Skin of body (tissue), 2 donors: Measurements from ENCODE around the gene SERPINA5. TPM values are rescaled to one million over a fixed set of nuclear protein-coding genes. Genes with fewer than 3 reads are reported as not detected.

Source experiments
- DNase-seq: peaks from one replicate; lab custom pipeline; 2025; lab: John Stamatoyannopoulos, UW
- total RNA-seq: library from RNA; depleted of rRNA; stranded (reverse); fragments of >200 nt; gene quantifications from one replicate; pipeline ENCODE4 v1.2.3, GENCODE V29; 2014

SERPINA5 gene
- total RNA-seq, 1 donor from 2014 or later, result 0.20 TPM

DNA sequence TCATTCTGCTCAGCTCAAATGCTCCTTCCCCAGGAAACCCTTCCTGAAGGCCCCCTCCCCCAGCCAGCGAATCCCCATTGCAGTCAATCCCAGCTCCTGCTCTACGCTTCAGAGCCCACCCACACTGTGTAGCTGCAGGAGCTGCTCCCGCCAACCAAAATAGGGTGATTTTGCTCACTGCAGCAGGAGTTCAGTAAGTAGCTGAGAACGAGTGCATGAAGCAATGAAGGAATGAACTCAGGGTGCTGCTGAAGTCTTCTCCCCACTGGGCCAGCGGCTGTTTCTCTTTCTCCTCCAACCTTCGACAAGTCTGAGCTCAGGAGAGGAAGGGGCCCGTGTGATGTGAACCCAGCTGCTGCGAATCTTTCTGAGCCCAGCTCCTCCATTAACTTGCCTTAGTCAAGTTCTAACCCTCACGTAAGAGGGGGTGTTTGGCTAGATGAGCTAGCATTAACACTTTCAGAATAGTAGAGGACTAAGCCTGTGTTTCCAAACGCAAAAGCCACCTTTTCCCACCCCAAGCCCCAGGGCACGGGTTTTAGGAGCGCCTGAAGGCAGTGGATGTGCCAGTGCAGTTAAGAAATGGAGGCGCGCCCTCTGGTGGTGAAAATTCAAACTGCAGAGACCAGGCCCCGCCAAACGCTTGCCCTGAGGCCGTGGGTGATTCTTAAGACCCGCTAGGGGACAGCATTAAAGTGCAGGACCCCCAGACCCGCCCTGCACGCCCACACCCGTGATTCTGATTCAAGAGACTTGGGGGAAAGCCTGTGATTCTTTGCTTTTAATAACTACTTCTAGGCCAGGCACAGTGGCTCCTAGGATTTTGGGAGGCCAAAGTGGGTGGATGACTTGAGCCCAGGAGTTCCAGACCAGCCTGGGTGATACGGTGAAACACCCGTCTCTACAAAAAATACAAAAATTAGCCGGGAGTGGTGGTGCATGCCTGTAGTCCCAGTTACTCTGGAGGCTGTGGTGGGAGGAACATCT, 31.9 kb upstream of the SERPINA5 start:
- DNase-seq, result no peak

DNA sequence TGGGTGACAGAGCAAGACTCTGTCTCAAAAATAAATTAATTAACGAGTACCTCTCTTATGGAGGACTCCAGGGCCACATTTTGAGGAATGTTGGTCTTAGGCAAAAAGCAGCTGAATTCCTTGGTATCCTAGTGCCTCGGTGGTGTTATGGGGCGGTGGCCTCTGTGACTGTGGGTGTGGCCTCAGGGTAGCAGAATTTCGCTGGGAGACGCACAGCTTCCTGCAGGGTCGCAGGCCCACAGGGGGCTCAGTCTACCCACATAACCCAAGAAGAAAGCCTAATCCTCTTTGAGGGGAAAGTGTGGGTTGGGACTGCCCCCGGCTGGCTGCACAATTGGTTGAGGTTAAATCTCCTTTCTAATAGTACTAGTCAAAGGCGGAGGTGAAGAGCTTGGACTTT, 31.2 kb upstream of the SERPINA5 start:
- DNase-seq, result no peak

DNA sequence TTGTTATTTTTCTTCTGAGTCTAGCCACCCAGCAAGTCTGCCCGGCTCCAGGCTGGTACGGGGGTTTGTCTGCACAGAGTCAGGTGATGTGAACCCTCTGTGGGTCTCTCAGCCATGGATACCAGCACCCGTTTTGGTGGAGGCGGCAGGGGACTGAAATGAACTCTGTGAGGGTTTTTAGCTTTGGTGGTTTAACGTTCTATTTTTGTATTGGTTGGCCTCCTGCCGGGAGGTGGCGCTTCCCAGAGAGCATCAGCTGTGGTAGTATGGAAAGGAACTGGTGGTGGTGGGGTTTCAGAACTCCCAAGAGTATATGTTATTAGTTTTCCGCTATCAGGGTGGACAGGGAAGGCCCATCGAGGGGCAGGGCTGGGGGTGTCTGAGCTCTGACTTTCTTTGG, 25.2 kb upstream of the SERPINA5 start:
- DNase-seq, result no peak

DNA sequence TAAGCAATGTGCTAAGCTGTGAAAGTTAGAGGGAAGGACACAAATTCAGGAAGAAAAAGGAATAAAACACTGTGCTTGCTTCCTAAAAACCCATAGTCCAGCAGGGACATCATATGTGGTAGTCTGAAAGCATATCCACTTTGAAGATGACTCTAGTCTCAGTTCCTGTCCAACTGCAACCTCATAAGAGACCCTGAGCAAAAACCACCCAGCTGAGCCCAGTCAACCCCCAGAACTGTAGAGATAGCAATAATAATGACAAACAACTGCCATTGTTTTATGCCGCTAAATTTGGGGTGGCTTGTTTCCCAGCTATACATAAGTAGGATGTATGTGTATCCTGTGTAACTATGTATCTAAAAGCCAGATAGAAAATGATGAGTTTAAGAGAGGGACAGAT, 23.9 kb upstream of the SERPINA5 start:
- DNase-seq, result no peak

DNA sequence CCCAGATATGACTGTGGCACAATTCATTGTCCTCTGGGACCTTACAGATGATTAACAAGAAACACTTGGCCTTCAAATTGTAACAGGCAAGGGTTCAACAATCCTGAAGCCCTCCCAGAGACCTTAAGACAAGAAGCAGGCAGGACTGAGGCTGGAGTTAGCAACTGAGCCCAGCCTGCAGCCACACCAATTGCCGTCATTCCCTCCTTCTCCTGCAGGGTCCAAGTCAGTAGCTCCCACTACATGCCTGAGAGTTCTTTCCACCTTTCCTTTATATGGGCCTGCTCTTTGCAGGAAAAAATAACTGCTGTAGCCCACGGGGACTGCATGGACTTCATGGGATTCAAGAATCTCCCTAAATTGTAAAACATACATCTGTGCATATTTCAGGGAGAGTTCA, 22.4 kb upstream of the SERPINA5 start:
- no peak for DNase-seq

DNA sequence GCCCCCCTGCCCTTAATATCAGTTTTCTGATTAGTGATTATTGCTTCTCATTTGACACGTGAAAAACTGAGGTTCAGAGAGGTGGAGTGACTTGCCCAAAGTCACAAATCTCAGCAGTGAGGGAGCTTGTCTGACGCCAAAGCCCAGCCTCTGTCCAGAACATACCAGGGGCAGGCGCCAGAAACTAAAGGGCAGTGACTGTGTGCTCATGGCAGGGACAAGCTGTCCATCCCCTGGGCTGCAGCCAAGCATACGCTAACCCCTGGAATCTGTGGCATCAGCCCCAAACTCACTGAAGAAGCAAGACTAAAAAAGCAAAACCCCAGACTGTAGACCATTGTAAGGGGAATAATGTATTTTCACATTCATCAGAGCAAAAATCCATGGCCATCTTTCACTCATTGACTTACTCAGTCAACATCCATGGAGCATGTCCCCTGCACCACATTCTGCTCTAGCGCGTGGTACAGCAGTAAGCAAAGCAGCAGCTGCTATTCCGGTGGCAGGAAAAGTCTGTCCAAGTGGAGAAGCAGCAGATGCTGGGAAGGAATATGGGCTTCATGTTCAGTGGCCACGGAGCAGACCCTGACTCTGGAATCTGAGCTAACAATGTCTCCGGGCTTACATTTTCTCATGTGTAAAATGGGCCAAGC, 21.5 kb upstream of the SERPINA5 start:
- no peak for DNase-seq

DNA sequence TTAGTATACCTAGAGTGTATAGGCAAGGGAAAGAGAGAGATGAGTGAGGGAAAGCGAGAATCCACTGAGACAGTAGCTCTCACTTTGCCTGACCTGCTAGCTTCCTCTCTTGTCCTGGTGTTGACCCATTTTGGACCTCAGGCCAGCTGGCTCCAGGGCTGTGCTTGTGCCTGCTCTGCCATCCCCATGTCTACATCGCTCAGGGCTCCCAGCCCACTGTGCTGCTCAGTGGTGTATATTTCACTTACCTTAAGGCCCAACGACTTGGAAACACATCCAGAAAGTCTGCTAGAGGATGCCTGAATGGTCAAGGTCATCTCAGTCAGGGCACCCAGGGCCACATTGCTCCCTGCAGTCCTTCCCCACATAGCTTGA, 20.9 kb upstream of the SERPINA5 start:
- no peak for DNase-seq

DNA sequence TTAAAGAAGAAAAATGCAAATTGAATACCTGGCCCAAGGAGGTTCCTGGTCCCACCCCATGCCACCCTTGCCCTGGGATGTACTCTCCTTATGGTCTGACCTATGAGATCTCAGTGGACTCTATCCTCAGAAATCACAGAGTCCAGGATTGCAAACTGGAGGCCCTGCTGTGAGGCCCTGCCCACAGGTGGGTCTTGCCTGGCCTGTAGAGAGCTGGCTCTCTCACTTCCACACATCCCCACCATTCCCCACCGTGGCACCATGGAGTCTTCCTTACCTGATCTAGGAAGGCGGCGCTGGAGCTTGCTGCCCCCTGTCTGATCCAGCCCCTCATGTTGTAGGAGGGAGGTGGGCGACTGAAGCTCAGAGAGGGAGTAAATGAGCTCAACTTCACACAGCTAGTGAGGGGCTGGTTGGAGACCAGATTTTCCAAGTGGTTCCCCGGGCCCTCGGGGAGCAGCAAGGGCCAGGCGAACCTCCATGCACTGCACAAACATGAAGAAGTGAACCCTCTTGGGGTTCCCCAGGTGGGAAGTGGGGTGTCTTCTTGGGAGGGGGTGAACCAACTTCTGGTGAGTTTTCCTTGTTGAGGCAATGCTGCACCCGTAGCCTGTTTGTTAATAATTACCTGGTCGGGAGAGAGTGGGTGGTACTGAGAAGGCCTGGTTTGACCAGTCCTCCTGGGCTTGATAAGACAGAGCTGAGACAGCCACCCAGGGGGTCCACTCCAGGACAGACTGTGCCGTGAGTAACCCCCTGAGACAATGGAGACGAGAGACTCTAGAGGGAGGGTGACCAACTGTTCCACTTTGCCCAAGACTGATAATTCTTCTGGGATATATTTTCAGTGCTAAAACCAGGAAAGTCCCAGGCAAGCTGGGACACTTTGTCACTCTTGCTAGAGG, 20.2 kb upstream of the SERPINA5 start, which contains the start of gene SERPINA4:
Gene SERPINA4, plus strand, starts transcription at position 692 of the 905 bp plus-strand sequence. CDS start 2,041 bp downstream, outside the sequence.
- no peak for DNase-seq

DNA sequence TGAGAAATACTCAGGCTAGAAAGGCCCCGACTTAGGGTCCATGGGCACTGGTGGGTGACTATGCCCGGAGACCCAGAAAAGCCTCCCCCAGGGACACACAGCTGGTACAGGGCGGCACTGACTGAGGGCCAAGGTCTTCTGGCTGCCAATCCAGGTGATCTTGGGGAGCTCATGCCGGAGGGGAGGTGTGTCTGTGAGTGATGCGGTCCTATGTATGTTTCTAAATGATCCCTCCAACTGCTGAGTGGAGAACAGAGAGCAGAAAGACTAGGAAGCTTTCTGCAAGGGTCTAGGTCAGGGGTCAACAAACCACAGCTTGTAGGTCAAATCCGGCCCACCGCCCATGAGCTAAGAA, 19.6 kb upstream of the SERPINA5 start:
- no peak for DNase-seq

DNA sequence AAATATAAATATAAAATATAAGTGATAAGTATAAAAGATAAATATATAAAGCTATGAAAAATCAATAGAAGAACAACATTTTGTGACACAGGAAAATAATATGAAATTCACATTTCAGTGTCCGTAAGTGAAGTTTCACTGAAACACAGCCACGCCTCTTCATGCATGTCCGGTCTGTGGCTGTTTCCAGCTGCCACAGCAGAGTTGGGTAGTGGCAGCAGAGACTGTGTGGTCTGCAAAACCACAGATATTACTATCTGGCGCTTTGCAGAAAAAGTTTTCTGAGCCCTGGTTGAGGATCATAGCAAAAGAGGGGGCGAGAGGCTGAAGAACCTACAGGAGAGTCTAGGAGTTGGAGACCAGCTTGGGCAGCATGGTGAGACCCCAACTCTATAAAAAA, 19.2 kb upstream of the SERPINA5 start:
- no peak for DNase-seq

DNA sequence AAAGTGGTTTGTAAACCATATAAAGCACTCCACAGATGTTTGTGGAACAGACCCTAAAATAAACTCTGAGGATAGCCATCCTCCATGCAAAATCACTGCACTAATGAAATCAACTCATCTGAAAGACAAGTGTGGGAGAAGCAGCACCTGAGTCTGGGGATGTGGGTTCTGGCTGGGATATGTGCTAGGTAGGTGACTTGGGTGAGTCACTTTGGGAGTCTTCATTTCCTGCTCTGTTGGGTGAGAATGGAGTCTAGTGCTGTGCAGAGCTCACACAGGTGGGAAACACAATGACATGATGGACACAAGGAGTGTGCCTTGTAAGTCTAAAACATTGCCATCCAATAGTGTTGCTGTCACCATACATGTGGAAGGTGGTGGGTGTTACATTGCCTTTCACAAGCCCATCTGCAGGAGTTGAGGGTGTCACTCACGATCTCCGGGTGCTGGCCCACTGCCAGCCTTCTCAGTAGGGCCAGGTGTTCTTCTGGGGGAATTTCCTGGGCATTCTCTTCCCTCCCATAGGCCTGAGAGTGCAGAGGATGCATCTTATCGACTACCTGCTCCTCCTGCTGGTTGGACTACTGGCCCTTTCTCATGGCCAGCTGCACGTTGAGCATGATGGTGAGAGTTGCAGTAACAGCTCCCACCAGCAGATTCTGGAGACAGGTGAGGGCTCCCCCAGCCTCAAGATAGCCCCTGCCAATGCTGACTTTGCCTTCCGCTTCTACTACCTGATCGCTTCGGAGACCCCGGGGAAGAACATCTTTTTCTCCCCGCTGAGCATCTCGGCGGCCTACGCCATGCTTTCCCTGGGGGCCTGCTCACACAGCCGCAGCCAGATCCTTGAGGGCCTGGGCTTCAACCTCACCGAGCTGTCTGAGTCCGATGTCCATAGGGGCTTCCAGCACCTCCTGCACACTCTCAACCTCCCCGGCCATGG, 18.0 kb upstream of the SERPINA5 start:
- no peak for DNase-seq

DNA sequence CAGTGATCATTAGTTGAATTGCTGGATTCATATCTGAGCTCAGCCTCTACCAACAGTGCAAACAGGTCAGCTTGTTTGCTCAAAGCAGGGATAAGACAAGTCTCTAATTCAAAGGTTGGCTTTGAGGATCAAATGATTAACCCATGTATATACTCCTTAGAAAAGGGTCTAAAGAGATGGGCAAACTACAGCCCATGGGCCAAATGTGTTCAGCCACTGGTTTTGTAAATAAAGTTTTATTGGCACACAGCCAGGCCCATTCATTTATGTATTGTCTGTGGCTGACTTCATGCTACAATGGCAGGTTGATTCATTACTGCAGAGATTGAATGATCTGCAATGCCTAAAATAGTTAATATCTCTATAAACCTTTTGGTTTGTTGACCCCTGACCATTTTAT, 16.8 kb upstream of the SERPINA5 start:
- no peak for DNase-seq

DNA sequence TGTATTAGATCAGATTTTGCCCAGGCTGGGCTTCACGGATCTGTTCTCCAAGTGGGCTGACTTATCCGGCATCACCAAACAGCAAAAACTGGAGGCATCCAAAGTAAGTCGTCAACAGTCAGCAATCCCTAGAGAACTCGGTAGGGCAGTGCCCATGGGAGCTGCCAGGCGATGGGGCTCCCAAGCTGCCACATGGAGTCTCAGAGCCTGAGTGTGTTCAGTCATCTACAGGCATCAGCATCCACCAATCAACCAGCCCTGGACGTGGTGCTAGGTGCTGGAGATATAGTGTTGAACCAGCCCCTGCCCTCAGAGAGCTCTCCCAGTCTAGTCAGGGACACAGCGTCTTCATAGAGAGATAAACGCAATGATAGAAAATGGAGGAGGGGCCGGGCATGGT, 13.0 kb upstream of the SERPINA5 start:
- no peak for DNase-seq

DNA sequence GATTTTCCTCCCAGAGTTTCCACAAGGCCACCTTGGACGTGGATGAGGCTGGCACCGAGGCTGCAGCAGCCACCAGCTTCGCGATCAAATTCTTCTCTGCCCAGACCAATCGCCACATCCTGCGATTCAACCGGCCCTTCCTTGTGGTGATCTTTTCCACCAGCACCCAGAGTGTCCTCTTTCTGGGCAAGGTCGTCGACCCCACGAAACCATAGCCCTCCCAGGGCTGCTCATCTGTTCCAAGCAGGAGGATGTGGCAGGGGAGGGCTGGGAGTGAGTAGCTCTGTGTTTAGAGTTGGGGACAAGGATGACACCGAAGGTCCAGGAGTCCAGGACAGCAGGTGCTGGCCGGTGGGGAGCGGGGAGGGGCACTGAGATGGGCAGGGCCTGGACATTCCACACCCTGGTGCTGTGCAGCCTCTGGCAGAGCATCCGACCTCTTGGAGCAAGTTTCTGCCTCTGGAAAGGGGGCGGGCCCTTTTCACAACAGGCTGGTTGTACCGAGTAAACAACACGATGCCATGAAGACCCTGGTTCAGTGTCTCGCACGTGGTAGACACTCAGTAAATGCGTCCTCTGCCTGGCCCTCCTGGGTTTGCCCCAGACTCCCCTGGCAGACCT, 11.7 kb upstream of the SERPINA5 start:
- DNase-seq, result no peak

DNA sequence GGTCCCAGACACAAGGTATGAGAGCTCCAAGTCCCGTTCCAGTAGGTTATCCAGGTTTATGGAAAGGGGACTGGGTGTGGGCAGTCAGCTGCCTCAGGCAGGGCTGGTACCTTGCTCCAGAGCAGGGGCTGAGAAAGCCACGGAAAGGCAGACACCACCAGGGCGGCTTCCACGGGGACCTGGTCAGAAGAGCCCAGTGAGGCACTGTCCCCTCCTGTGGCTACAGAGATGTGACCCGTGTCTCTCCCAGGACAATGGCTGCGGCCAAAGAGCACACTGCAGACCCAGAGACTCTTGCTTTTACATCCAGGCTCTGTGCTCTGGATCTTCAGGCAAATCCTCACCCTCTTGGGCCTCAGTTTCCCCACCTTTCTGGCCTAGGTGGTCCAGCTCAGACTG, 11.2 kb upstream of the SERPINA5 start:
- no peak for DNase-seq

DNA sequence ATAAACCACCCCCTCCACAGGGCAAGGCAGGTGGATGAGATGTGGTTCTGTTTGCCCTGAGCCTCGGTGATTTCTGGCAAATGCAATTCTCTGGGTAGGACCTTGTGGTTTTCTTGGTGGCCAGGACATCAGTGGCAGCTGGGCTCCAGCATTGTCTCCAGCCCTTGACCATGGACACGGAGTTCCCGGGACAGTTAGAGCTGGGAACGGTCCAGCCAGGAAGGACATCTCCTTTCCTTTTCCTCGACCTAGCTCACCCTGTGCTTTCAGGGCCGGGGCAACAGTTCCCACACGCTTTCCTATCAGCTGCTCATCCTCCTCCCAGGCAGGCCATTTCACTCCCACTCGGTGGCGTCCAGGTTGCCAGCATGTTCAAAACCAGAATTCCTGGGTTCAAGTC, 10.8 kb upstream of the SERPINA5 start:
- DNase-seq, result no peak

DNA sequence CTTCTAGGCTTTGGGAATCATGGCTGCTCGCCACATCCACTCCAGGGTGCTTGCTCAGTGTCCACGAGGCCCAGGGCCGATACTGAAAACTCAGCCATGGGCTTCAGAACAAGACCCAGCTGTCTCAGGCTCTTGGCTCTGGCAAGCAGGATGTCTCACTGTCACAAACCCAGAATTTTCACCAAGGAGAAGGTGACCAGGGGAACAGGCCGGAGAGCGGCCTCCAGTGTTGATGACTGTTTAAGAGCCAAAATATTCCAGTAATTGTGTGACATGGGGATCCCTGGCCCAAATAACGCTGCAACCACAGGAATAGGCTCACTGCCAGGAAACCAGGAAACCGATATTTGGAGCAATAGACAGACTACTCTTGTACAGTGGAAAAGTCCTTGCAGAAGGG, 9.8 kb upstream of the SERPINA5 start:
- no peak for DNase-seq

DNA sequence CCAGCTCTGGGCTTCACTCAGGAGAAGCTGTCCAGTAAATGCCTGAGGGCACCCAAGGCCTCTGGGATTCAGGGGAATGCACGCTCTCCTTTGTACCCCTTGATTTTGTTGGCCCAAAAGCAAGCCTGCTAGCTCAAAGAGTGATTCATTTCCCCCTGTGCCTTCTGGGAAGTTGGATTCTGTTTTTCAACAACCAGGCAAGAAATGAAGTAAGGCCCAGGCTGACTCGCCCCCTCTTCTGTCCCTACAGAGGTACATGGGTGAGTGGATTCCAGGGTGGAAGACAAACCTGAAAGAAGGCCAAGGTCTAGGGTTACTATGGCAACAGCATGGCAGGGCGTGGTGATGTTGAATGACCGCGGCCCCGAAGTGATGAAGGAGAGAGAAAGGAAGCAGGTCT, 9.3 kb upstream of the SERPINA5 start:
- DNase-seq, result no peak

DNA sequence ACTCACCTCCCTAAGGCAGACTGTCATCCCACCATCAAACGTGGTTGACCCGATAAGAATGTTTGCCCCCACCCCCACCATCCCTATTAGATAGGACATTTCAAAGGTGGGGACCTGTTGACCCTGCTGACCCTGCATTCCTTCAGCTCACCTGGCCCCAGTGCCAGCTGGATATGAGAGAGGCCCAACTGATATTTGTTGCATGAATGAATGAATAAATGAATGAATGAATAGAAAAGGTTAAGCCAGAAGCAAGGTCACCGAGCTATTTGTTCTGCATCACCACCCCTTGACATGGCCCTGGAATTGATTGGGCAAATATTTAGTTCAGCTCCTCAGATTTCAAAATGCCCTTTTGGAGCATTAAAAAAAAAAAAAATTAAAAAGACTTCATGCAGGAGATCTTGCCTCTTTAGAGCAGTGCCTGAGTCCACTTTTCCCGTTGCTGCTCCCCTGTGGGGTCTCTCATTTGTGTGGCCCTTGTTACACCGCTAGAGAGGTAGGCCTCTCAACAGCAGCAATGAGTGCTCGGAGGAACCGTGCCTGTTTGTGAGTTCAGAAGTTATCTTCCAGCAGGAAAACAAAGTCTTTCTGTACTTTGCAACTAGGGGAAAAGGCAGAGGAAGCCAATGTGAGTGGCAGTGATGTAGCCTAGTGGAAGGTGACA, 8.5 kb upstream of the SERPINA5 start:
- DNase-seq, result no peak
